GM21825 (cell line): Measurements from ENCODE around the gene AMPD2.
"Not testable (repeated sequence)": the region's sequence is repeated elsewhere in the genome, so short reads cannot be mapped to it uniquely, and the experiment has no call there.

Experiments used
- ATAC-seq: cut with Tn5 transposase; IDR thresholded peaks from one replicate; pipeline ENCODE4 v1.9.1; 2021; ENCODE audit warnings: mild to moderate bottlenecking, moderate library complexity; ENCODE audit not compliant: unreplicated experiment

AMPD2 gene

GRCh38 chr1:109649491-109649914 lies 29.9 kb downstream of the AMPD2 start:
- ATAC-seq, result no peak

DNA sequence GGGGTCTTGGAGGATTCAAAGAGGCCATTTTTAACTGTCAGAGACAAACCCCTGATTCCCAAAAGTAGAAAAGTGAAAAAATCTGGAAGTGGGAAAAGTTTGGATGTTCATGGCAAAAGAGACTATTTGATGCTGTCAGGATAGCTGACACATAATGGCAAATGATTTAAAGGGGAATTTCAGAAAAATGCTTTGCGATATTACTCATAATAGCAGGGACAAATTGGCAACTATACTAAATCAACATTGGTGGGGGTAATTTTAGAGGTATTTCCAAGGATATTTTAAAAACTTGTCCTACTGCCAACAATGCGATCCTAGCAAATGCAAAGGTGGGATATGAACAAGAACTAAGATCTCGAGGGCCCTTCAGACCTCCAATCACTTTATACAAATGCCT lies 31.0 kb downstream of the AMPD2 start:
- ATAC-seq, result no peak

DNA sequence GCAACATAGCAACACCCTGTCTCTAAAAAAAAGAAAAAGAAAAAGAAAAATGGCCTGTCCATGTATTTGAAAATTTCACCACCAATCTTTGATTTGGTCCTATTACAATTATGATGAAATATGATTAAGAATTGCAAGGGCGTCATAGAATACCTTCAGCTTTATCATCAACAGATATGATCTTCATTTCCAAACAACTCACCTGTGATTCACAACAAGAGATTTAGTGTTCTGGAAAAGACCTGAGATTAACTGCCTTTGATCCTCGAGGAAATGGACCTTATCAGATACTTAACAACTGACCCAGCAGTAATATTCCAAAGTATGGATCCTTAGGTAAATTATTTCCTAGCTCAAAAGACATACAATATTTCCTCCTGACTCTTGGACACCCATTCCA lies 32.8 kb downstream of the AMPD2 start:
- ATAC-seq, result no peak

DNA sequence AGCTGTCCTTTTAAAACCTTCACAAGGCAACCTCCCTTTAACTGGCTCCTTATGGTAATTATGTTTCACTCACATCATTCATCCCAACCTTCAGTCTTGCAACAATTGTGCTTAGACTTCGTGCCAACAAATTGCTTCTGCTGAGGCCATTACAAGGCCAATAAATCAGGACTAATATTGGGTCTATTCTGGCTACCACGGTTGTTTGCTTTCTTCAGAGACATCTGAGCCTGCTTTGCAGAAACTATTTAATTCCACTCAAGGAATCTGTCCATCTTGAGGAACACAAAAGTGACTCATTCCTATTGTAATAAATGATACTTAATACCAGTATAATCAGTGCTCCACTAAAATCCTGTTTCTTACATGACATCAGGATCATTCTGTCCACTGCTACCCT lies 33.7 kb downstream of the AMPD2 start:
- no peak for ATAC-seq

DNA sequence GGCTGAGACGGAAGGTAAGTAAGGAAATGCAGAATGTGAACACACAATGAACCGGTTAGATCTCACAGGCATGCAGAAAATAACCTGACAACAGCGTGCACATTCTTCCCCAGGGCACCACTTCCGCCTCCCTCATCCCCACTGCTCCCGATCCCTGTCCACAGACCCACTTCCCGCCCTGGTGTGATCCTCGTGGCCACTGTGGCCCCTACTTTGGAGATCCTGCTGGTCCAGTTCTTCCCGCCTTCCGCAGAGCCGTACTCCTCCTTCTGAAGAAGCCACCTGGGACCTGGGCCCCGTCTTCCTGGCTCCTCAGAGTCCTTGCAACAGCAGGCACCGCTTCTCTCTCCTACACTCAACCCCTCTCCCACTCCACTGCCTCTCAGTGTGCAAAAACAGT lies 34.9 kb downstream of the AMPD2 start:
- ATAC-seq, result no peak

- ATAC-seq, result peak; percentile 91
These were observed 36.2 kb downstream of the AMPD2 start, which contains the start of gene GSTM4 for GRCh38 chr1:109655615-109656519. Gene GSTM4, plus strand, starts transcription at chr1:109656099. Its CDS starts 291 bp downstream, at chr1:109656390.

DNA sequence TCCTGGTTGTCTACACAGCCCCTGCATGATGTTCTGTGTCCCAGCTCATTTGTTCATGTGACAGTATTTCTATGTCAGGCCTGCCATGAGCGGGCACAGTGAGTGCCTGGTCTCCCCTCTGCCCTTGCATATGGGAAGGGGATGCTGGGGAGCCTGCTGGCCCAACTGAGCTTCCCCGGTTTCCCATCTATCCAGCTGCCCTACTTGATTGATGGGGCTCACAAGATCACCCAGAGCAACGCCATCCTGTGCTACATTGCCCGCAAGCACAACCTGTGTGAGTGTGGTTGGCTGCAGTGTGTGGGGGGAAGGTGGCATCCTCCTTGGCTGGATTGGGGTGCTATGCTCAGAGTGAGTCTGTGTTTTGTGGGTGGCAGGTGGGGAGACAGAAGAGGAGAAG lies 37.8 kb downstream of the AMPD2 start:
- ATAC-seq, result no peak

- no peak for ATAC-seq
These were observed 38.3 kb downstream of the AMPD2 start for GRCh38 chr1:109657970-109658369.

GRCh38 chr1:109658533-109659042 lies 39.0 kb downstream of the AMPD2 start:
- no peak for ATAC-seq

DNA sequence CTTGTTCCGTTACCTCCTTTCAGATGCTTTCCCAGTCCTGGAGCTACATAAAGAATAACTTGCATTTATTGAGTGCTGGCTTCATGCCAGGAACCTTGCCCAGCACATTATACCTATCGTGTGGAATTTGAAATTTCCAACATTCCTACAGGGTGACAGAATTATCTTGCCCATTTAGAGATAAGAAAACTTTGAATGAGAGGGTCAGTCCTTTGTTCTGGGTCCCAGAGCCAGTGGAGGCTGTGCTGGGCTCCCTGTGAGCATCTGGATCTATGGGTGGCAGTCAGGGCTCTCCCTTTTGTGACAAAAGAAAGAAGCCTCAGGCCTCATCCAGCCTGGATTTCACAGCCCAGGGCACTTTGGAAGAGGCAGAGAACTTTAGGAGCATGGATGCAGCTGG lies 39.5 kb downstream of the AMPD2 start:
- no peak for ATAC-seq

DNA sequence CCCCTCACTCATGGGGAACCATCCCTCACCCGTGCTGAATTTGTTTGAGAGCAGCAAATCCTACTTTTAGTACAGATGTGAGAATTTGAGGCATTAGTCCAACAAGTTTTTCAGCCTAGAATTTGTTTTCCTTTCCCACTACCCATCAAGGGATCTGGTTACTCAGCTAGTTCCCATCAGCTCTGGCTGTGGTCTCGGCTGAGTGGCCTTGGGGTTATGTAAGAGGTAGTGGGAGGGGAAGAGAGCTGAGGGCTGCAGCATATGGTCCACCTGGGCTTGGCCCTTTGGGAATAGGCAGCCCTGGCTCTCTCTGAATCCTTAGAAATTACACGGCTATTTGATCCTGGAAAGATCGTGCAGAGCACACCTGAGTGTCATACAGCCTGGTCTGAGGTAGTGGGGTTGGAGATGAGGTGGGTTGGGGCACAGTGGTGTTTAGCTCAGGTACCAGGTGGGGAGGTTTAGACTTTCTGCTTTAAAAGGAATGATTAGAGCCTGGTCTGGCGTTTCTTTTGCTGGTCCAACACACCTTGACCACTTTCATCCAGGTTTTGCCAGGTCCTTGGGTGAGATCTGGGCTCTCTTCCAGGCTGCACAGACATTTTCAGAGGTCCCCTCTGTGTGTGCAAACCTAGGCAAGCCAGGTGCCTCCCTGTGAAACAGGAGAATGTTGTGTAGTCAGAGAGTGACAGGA lies 40.5 kb downstream of the AMPD2 start:
- ATAC-seq, result no peak

GRCh38 chr1:109660691-109661026 lies 41.0 kb downstream of the AMPD2 start:
- not testable (repeated sequence) for ATAC-seq

GRCh38 chr1:109661391-109661790 lies 41.8 kb downstream of the AMPD2 start:
- ATAC-seq, result no peak

- ATAC-seq, result no peak
These were observed 45.0 kb downstream of the AMPD2 start for GRCh38 chr1:109664671-109665070.

- peak; percentile 93 for ATAC-seq
These were observed 48.0 kb downstream of the AMPD2 start, which contains the start of gene GSTM2 for GRCh38 chr1:109667452-109668122. Gene GSTM2, plus strand, starts transcription at chr1:109668057. Its CDS starts 59 bp downstream, at chr1:109668116.

GRCh38 chr1:109668123-109668775 lies 48.6 kb downstream of the AMPD2 start:
- ATAC-seq, result no peak

DNA sequence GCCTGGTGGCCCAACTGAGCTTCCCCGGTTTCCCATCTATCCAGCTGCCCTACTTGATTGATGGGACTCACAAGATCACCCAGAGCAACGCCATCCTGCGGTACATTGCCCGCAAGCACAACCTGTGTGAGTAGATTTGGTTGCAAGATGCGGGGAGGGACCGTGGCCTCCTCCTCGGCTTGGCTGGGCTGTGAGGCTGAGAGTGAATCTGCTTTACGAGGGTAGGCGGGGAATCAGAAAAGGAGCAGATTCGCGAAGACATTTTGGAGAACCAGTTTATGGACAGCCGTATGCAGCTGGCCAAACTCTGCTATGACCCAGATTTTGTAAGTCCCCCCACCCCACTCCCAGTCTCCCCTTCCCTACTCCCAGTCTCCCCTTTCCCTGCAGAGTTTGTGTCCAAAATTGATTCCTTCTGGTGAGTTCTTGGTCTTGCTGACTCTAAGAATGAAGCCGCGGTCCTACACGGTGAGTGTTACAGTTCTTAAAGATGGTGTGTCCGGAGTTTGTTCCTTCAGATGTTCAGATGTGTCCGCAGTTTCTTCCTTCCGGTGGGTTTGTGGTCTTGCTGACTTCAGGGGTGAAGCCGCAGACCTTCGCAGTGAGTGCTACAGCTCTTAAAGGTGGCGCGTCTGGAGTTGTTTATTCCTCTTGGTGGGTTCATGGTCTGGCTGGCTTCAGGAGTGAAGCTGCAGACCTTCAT lies 49.8 kb downstream of the AMPD2 start:
- no peak for ATAC-seq

DNA sequence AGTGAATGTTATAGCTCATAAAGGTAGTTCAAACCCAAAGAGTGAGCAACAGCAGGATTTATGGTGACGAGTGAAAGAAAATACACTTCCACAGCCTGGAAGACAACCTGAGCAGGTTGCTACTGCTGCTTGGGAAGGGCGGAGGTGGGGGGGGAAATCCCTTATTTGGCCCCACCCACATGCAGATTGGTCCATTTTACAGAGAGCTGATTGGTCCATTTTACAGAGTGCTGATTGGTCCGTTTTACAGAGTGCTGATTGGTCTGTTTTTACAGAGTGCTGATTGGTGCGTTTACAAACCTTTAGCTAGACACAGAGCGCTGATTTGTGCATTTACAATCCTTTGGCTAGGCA lies 50.3 kb downstream of the AMPD2 start:
- ATAC-seq, result not testable (repeated sequence)

- ATAC-seq, result no peak
These were observed 51.4 kb downstream of the AMPD2 start for GRCh38 chr1:109671067-109671466.

DNA sequence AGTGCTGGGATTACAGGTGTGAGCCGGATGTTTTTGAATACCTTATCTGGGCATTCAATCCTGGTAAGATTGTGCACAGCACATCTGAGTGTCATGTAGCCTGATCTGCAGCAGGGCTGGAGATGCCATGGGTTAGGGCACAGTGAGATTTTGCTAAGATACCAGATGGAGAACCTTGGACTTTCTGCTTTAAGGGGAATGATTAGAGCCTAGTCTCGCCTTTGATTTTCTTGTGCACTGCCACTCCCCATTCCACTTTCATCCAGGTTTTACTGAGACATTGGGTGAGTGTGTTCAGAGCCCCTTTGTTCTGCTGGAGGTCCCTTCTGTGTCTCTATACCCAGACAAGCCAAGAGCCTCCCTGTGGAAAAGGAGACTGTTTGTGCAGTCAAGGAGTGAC lies 54.2 kb downstream of the AMPD2 start:
- not testable (repeated sequence) for ATAC-seq
